Measurements from ENCODE around the gene SDF4. TPM values are rescaled to one million over a fixed set of nuclear protein-coding genes. Genes with fewer than 3 reads are reported as not detected.

The SDF4 gene
- total and polyA plus RNA-seq, 7 donors, result 33.0 to 181 (median 79.6) TPM

- Histone ChIP-seq H3K4me1 (peaks cover 0 to 13% (median 13%) of the 10 kb centered on the region in 4 donors), H3K9me3 (no peaks in the 10 kb centered on the region), H3K36me3 (no peaks in the 10 kb centered on the region), H3K27me3 (peaks cover 17 to 45% (median 42%) of the 10 kb centered on the region in 3 donors), H3K27ac (no peak overlapping the region), H3K4me3 (peak overlapping the region in 1 of 4 donors; percentile 7)
- TF ChIP-seq POLR2A (IDR thresholded peaks at IDR 0.05), result no peak
- no peak for TF ChIP-seq EP300 (IDR thresholded peaks at IDR 0.05)
- TF ChIP-seq POLR2AphosphoS5 (IDR thresholded peaks at IDR 0.05), result no peak
- no peak for TF ChIP-seq CTCF (IDR thresholded peaks at IDR 0.05)
- no peak for DNase-seq
- intact Hi-C loops (cut with DNase I), result no loop called here
- WGBS, 2 donors, result 15 to 59% methylated on average over 30 of the region's 30 CpGs
These were observed 12.5 kb upstream of the SDF4 start for GRCh38 chr1:1244192-1244811.

- intact Hi-C loops (cut with DNase I), result no loop called here
- Histone ChIP-seq H3K27me3 (peaks cover 19 to 50% (median 47%) of the 10 kb centered on the region in 3 donors), H3K36me3 (no peaks in the 10 kb centered on the region), H3K9me3 (no peaks in the 10 kb centered on the region), H3K4me1 (peaks cover 0 to 13% (median 13%) of the 10 kb centered on the region in 4 donors), H3K4me3 (peak overlapping the region in 1 of 4 donors; percentile 7), H3K27ac (no peak overlapping the region)
- 20 to 59% methylated on average over 23 of the region's 23 CpGs for WGBS, 2 donors
- no peak for TF ChIP-seq EP300 (IDR thresholded peaks at IDR 0.05)
- DNase-seq, result no peak
These were observed 12.0 kb upstream of the SDF4 start for GRCh38 chr1:1243807-1244191.

GRCh38 chr1:1243266-1243660 is 11.5 kb upstream of the SDF4 start:
- no peak for DNase-seq
- Histone ChIP-seq H3K4me3 (no peak overlapping the region), H3K36me3 (no peaks in the 10 kb centered on the region), H3K27me3 (peaks cover 19 to 52% (median 52%) of the 10 kb centered on the region in 3 donors), H3K27ac (no peak overlapping the region), H3K9me3 (no peaks in the 10 kb centered on the region), H3K4me1 (peaks cover 0 to 13% (median 13%) of the 10 kb centered on the region in 4 donors)
- TF ChIP-seq CTCF (IDR thresholded peaks at IDR 0.05), result no peak
- TF ChIP-seq POLR2A (IDR thresholded peaks at IDR 0.05), result no peak
- no peak for TF ChIP-seq EP300 (IDR thresholded peaks at IDR 0.05)
- no peak for TF ChIP-seq POLR2AphosphoS5 (IDR thresholded peaks at IDR 0.05)
- intact Hi-C loops (cut with DNase I), result no loop called here
- WGBS, 2 donors, result 73 to 92% methylated on average over 23 of the region's 23 CpGs

GRCh38 chr1:1242461-1243265 is 10.9 kb upstream of the SDF4 start:
- intact Hi-C loops (cut with DNase I), result no loop called here
- Histone ChIP-seq H3K4me1 (peaks cover 0 to 17% (median 13%) of the 10 kb centered on the region in 4 donors), H3K9me3 (no peaks in the 10 kb centered on the region), H3K27ac (no peak overlapping the region), H3K4me3 (no peak overlapping the region), H3K27me3 (peaks cover 19 to 52% (median 49%) of the 10 kb centered on the region in 3 donors), H3K36me3 (no peaks in the 10 kb centered on the region)
- DNase-seq, result no peak
- WGBS, 2 donors, result 75 to 88% methylated on average over 41 of the region's 41 CpGs
- TF ChIP-seq CTCF (IDR thresholded peaks at IDR 0.05) (no peak), POLR2A (IDR thresholded peaks at IDR 0.05) (no peak), EP300 (IDR thresholded peaks at IDR 0.05) (no peak), POLR2AphosphoS5 (IDR thresholded peaks at IDR 0.05) (no peak)

GRCh38 chr1:1241588-1242219 is 9.9 kb upstream of the SDF4 start:
- TF ChIP-seq EP300 (IDR thresholded peaks at IDR 0.05), result no peak
- no peak for TF ChIP-seq CTCF (IDR thresholded peaks at IDR 0.05)
- no peak for TF ChIP-seq POLR2A (IDR thresholded peaks at IDR 0.05)
- TF ChIP-seq POLR2AphosphoS5 (IDR thresholded peaks at IDR 0.05), result no peak
- Histone ChIP-seq H3K27ac (no peak overlapping the region), H3K4me1 (peaks cover 0 to 19% (median 7%) of the 10 kb centered on the region in 4 donors), H3K36me3 (no peaks in the 10 kb centered on the region), H3K4me3 (no peak overlapping the region), H3K9me3 (no peaks in the 10 kb centered on the region), H3K27me3 (peaks cover 14 to 46% (median 40%) of the 10 kb centered on the region in 3 donors)
- DNase-seq, result no peak
- intact Hi-C loops (cut with DNase I), result no loop called here
- WGBS, 2 donors, result 64 to 89% methylated on average over 26 of the region's 26 CpGs

Data from sigmoid colon (tissue), 7 donors.